ENCODE results near the gene IZUMO1. TPM values are rescaled to one million over a fixed set of nuclear protein-coding genes. Genes with fewer than 3 reads are reported as not detected.

IZUMO1 gene
- total and polyA plus RNA-seq, 2 of the 4 experiments (the other 2 are of a cell fraction): not detected

DNA sequence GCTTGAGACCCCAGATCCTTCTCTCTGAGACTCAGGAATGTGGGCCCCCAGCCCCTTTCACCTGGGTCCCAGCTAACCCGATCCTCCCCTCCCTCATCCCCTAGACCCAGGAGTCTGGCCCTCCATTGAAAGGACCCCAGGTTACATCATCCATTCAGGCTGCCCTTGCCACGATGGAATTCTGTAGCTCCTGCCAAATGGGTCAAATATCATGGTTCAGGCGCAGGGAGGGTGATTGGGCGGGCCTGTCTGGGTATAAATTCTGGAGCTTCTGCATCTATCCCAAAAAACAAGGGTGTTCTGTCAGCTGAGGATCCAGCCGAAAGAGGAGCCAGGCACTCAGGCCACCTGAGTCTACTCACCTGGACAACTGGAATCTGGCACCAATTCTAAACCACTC is 9.1 kb upstream of the IZUMO1 start:
- no TSS peak for BruUV-seq (replicated peaks)
- DNase-seq (no peak), ATAC-seq (ENCODE audit: low read depth) (no peak)
- POLR2A ChIA-PET (ENCODE audit: unreplicated experiment): no interaction called here
- Histone ChIP-seq H4K5ac (ENCODE audit: low read depth, low read length) (no peak overlapping the region), H3K4ac (ENCODE audit: low read depth, low read length) (no peak overlapping the region), H3K9me1 (ENCODE audit: insufficient read depth, low read length) (no peaks in the 10 kb centered on the region), H2BK120ac (ENCODE audit: low read depth, low read length) (no peak overlapping the region), H3K4me3 (ENCODE audit: insufficient read depth, low read depth, low read length) (no peak overlapping the region), H2AK9ac (replicated peaks; ENCODE audit: low read depth, low read length, poor library complexity) (peak overlapping the region; percentile 70), H2BK15ac (ENCODE audit: low read depth, low read length) (no peak overlapping the region), H3K79me1 (ENCODE audit: low read depth in 1 of 2, low read length in 2 of 2) (no peaks in the 10 kb centered on the region), H3K36me3 (ENCODE audit: control insufficient read depth, insufficient read depth, low read length) (no peaks in the 10 kb centered on the region), H3K23ac (ENCODE audit: low read depth, low read length) (no peak overlapping the region), H2AK5ac (ENCODE audit: low read depth, low read length) (no peak overlapping the region), H2AFZ (replicated peaks; ENCODE audit: low read length, poor library complexity) (no peak overlapping the region), H3K18ac (ENCODE audit: low read depth, low read length) (no peak overlapping the region), H4K20me1 (ENCODE audit: insufficient read depth, low read length) (no peaks in the 10 kb centered on the region), H3K9me3 (ENCODE audit: control insufficient read depth, insufficient read depth, low read length) (no peaks in the 10 kb centered on the region), H3K14ac (replicated peaks; ENCODE audit: low read depth, low read length) (no peak overlapping the region), H4K91ac (ENCODE audit: insufficient read depth, low read depth, low read length) (no peak overlapping the region), H2BK5ac (ENCODE audit: low read depth, low read length, poor library complexity, severe bottlenecking) (no peak overlapping the region), H4K8ac (ENCODE audit: low read depth in 2 of 2, low read length in 2 of 2) (no peak overlapping the region), H3K27ac (ENCODE audit: insufficient read depth, low read length) (no peak overlapping the region), H3K4me1 (ENCODE audit: control insufficient read depth, insufficient read depth, low read length) (peaks cover 4% of the 10 kb centered on the region; the same call in 1 of the 2 replicates), H3K4me2 (ENCODE audit: low read depth, low read length) (no peak overlapping the region), H2BK20ac (ENCODE audit: low read depth, low read length) (no peak overlapping the region), H3K27me3 (ENCODE audit: control insufficient read depth, insufficient read depth, low read length) (peaks cover 32% of the 10 kb centered on the region), H3K56ac (ENCODE audit: extremely low read depth, insufficient read depth, low read length) (no peak overlapping the region), H3K9ac (ENCODE audit: low read depth, low read length) (no peak overlapping the region)
- dilution Hi-C loops (cut with HindIII; ENCODE audit: low sequenced_read_pairs, unreplicated experiment) (no loop called here), intact Hi-C loops (cut with micrococcal nuclease) (no loop called here), in situ Hi-C loops (cut with MboI; ENCODE audit: low sequenced_read_pairs) (no loop called here)
- TF ChIP-seq CHD1 (IDR thresholded peaks at IDR 0.05; ENCODE audit: low read depth, low read length): no peak
- TF ChIP-seq NFE2L2 (IDR thresholded peaks at IDR 0.05; ENCODE audit: low read depth, low read length): no peak
- TF ChIP-seq SMC3 (IDR thresholded peaks at IDR 0.05; ENCODE audit: low read depth, low read length): no peak
- no peak for TF ChIP-seq MXI1 (IDR thresholded peaks at IDR 0.05; ENCODE audit: borderline replicate concordance, low read depth, low read length)
- TF ChIP-seq MAZ (IDR thresholded peaks at IDR 0.05; ENCODE audit: borderline replicate concordance, low read depth, low read length): no peak
- TF ChIP-seq FOS (IDR thresholded peaks at IDR 0.05; ENCODE audit: low read depth, low read length): no peak
- TF ChIP-seq, protein P1, sequence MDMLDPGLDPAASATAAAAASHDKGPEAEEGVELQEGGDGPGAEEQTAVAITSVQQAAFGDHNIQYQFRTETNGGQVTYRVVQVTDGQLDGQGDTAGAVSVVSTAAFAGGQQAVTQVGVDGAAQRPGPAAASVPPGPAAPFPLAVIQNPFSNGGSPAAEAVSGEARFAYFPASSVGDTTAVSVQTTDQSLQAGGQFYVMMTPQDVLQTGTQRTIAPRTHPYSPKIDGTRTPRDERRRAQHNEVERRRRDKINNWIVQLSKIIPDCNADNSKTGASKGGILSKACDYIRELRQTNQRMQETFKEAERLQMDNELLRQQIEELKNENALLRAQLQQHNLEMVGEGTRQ (IDR thresholded peaks at IDR 0.05; ENCODE audit: low read depth, low read length): no peak
- TF ChIP-seq MAFK (IDR thresholded peaks at IDR 0.05; ENCODE audit: low read depth, low read length): no peak
- TF ChIP-seq BHLHE40 (IDR thresholded peaks at IDR 0.05; ENCODE audit: low read depth, low read length): no peak
- TF ChIP-seq, protein P2, sequence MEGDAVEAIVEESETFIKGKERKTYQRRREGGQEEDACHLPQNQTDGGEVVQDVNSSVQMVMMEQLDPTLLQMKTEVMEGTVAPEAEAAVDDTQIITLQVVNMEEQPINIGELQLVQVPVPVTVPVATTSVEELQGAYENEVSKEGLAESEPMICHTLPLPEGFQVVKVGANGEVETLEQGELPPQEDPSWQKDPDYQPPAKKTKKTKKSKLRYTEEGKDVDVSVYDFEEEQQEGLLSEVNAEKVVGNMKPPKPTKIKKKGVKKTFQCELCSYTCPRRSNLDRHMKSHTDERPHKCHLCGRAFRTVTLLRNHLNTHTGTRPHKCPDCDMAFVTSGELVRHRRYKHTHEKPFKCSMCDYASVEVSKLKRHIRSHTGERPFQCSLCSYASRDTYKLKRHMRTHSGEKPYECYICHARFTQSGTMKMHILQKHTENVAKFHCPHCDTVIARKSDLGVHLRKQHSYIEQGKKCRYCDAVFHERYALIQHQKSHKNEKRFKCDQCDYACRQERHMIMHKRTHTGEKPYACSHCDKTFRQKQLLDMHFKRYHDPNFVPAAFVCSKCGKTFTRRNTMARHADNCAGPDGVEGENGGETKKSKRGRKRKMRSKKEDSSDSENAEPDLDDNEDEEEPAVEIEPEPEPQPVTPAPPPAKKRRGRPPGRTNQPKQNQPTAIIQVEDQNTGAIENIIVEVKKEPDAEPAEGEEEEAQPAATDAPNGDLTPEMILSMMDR (conservative IDR thresholded peaks at IDR 0.05; ENCODE audit: low read depth, low read length): no peak
- TF ChIP-seq RFX5 (IDR thresholded peaks at IDR 0.05; ENCODE audit: low read depth, low read length): no peak
- TF ChIP-seq POLR2A (IDR thresholded peaks at IDR 0.05; ENCODE audit: low read depth, low read length): no peak
- TF ChIP-seq, protein P3, sequence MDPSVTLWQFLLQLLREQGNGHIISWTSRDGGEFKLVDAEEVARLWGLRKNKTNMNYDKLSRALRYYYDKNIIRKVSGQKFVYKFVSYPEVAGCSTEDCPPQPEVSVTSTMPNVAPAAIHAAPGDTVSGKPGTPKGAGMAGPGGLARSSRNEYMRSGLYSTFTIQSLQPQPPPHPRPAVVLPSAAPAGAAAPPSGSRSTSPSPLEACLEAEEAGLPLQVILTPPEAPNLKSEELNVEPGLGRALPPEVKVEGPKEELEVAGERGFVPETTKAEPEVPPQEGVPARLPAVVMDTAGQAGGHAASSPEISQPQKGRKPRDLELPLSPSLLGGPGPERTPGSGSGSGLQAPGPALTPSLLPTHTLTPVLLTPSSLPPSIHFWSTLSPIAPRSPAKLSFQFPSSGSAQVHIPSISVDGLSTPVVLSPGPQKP (IDR thresholded peaks at IDR 0.05; ENCODE audit: borderline replicate concordance, low read depth, low read length): no peak
- no peak for TF ChIP-seq CEBPB (IDR thresholded peaks at IDR 0.05; ENCODE audit: low read depth, low read length)
- TF ChIP-seq RCOR1 (IDR thresholded peaks at IDR 0.05; ENCODE audit: insufficient replicate concordance, low read length): no peak
- TF ChIP-seq RAD21 (IDR thresholded peaks at IDR 0.05; ENCODE audit: low read length): no peak
- CTCF ChIA-PET: no interaction called here
- 81% methylated on average over 3 of the region's 5 CpGs; no CpG with 5 or more reads in 1 of the 2 experiments for WGBS, 2 experiments (ENCODE audit: extremely low coverage in 2 of 2, insufficient read length in 1 of 2)
